ENCODE data around the gene PLAAT4. TPM values are rescaled to one million over a fixed set of nuclear protein-coding genes. Genes with fewer than 3 reads are reported as not detected.
"Not testable (repeated sequence)": the region's sequence is repeated elsewhere in the genome, so short reads cannot be mapped to it uniquely, and the experiment has no call there.

PLAAT4 gene
- total RNA-seq, 2 experiments from 2014 or later, result 80.4 to 82.4 TPM

DNA sequence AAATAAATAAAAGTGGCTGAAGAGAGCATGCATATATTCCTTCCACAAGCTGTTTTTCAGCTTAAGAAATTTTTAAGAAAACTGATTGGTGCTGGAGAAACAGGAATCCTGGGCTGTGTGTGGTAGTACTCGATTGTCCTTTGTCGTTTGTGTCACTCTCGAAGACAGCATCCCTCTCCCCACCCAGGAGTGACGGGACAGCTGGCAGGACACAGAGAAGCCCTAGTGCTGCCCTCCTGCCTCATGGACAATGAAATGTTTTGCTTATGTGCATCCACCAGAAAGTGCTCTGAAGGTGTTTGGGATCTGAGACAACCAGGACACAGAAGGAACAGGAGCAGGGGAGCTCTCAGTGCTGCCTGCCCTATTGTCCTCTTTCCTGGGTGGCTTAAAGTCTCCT, 12.8 kb downstream of the PLAAT4 start:
- CTCF ChIA-PET, result no interaction called here
- H3K4me1 Mint-ChIP-seq (ENCODE audit: low read depth), result peaks cover 42% of the 10 kb centered on the region

GRCh38 chr11:63550156-63550700, 13.6 kb downstream of the PLAAT4 start:
- intact Hi-C loops (cut with DNase I, micrococcal nuclease), result loop anchor here in 1 of 2 experiments (5.0 kb wide), 1 partner anchor 73 kb away; no protein-coding TSS in a partner anchor
- ATAC-seq (ENCODE audit: poor library complexity); H3K4me3 ChIP-seq (ENCODE audit: low read length); H3K9me3 ChIP-seq (ENCODE audit: control insufficient read depth in 1 of 2, insufficient read depth in 1 of 2, low read length in 2 of 2); DNase-seq; H3K4me3 Mint-ChIP-seq; H3K27me3 Mint-ChIP-seq; CTCF ChIA-PET; H3K27me3 ChIP-seq (ENCODE audit: control insufficient read depth in 1 of 2, insufficient read depth in 2 of 2, low read length in 2 of 2); H3K27ac ChIP-seq (ENCODE audit: low read depth in 1 of 2, low read length in 2 of 2); H3K9me3 Mint-ChIP-seq: not testable (repeated sequence)
- H3K4me1 ChIP-seq (ENCODE audit: insufficient read depth, low read length), result peaks cover 40% of the 10 kb centered on the region
- POLR2A ChIA-PET, result interaction anchor here (1.4 to 6.5 kb wide), 5 partner anchors 13 to 59 kb away, joined by 4 to 86 read pairs (median 7); partner anchors contain the start of genes PLAAT4 and PLAAT5
- peaks cover 25% of the 10 kb centered on the region for H3K36me3 ChIP-seq (ENCODE audit: insufficient read depth, low read length)
- H3K4me1 Mint-ChIP-seq (ENCODE audit: low read depth), result peaks cover 48% of the 10 kb centered on the region
- peak overlapping the region; percentile 89 for H3K27ac Mint-ChIP-seq
- peaks cover 29% of the 10 kb centered on the region for H3K36me3 Mint-ChIP-seq (ENCODE audit: low read depth)

More for the DNA sequence above, 12.8 kb downstream of the PLAAT4 start:
- Mint-ChIP-seq H3K27ac (peak overlapping the region; percentile 75), H3K9me3 (no peaks in the 10 kb centered on the region), H3K36me3 (ENCODE audit: low read depth) (peaks cover 37% of the 10 kb centered on the region), H3K4me3 (peak overlapping the region; percentile 56), H3K27me3 (no peaks in the 10 kb centered on the region)
- TF ChIP-seq, protein P1, sequence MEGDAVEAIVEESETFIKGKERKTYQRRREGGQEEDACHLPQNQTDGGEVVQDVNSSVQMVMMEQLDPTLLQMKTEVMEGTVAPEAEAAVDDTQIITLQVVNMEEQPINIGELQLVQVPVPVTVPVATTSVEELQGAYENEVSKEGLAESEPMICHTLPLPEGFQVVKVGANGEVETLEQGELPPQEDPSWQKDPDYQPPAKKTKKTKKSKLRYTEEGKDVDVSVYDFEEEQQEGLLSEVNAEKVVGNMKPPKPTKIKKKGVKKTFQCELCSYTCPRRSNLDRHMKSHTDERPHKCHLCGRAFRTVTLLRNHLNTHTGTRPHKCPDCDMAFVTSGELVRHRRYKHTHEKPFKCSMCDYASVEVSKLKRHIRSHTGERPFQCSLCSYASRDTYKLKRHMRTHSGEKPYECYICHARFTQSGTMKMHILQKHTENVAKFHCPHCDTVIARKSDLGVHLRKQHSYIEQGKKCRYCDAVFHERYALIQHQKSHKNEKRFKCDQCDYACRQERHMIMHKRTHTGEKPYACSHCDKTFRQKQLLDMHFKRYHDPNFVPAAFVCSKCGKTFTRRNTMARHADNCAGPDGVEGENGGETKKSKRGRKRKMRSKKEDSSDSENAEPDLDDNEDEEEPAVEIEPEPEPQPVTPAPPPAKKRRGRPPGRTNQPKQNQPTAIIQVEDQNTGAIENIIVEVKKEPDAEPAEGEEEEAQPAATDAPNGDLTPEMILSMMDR (IDR thresholded peaks at IDR 0.05), result no peak
- Histone ChIP-seq H3K36me3 (ENCODE audit: insufficient read depth, low read length) (peaks cover 33% of the 10 kb centered on the region), H3K27me3 (ENCODE audit: control insufficient read depth in 1 of 2, insufficient read depth in 2 of 2, low read length in 2 of 2) (no peaks in the 10 kb centered on the region), H3K4me3 (ENCODE audit: low read length) (no peak overlapping the region), H3K9me3 (ENCODE audit: control insufficient read depth in 1 of 2, insufficient read depth in 1 of 2, low read length in 2 of 2) (no peaks in the 10 kb centered on the region), H3K27ac (ENCODE audit: low read depth in 1 of 2, low read length in 2 of 2) (no peak overlapping the region), H3K4me1 (ENCODE audit: insufficient read depth, low read length) (peaks cover 36% of the 10 kb centered on the region)
- POLR2A ChIA-PET, result interaction anchor here (1.4 to 6.5 kb wide), 3 partner anchors 12 to 25 kb away, joined by 4 to 86 read pairs (median 7); partner anchors contain the start of gene PLAAT4
- DNase-seq (no peak), ATAC-seq (ENCODE audit: poor library complexity) (no peak)
- intact Hi-C loops (cut with DNase I, micrococcal nuclease), result loop anchor here in 1 of 2 experiments (5.0 kb wide), 1 partner anchor 83 kb away; no protein-coding TSS in a partner anchor

- peaks cover 58% of the 10 kb centered on the region for H3K4me1 Mint-ChIP-seq (ENCODE audit: low read depth)
- TF ChIP-seq, protein P1 (IDR thresholded peaks at IDR 0.05), result no peak
- intact Hi-C loops (cut with DNase I, micrococcal nuclease), result loop anchor here in 1 of 2 experiments (5.0 kb wide), 1 partner anchor 74 kb away; no protein-coding TSS in a partner anchor
Measured at GRCh38 chr11:63551091-63551888, 14.7 kb downstream of the PLAAT4 start.

More at GRCh38 chr11:63551091-63551888, 14.7 kb downstream of the PLAAT4 start:
- ChIA-PET CTCF (interaction anchor here (0.8 to 1.0 kb wide), 2 partner anchors 10 to 32 kb away, joined by 3 read pairs; no protein-coding TSS in a partner anchor), POLR2A (interaction anchor here (0.8 to 6.5 kb wide), 11 partner anchors 9 to 85 kb away, joined by 3 to 86 read pairs (median 8); partner anchors contain the start of genes PLAAT2, PLAAT4 and PLAAT5)
- peak in 4 of 14 experiments; percentile 13 to 59 (median 39) for DNase-seq
- no peak for ATAC-seq (ENCODE audit: poor library complexity)
- H3K27me3 ChIP-seq (ENCODE audit: control insufficient read depth in 1 of 2, insufficient read depth in 2 of 2, low read length in 2 of 2), result no peaks in the 10 kb centered on the region
- Mint-ChIP-seq H3K27me3 (no peaks in the 10 kb centered on the region), H3K27ac (peak overlapping the region; percentile 89), H3K36me3 (ENCODE audit: low read depth) (peaks cover 18% of the 10 kb centered on the region), H3K4me3 (peak overlapping the region; percentile 87), H3K9me3 (no peaks in the 10 kb centered on the region)
- peak overlapping the region in 1 of 2 donors; percentile 34 for H3K27ac ChIP-seq (ENCODE audit: low read depth in 1 of 2, low read length in 2 of 2)
- peaks cover 41% of the 10 kb centered on the region for H3K4me1 ChIP-seq (ENCODE audit: insufficient read depth, low read length)
- no peaks in the 10 kb centered on the region for H3K9me3 ChIP-seq (ENCODE audit: control insufficient read depth in 1 of 2, insufficient read depth in 1 of 2, low read length in 2 of 2)
- H3K36me3 ChIP-seq (ENCODE audit: insufficient read depth, low read length), result peaks cover 15% of the 10 kb centered on the region
- peak overlapping the region; percentile 45 for H3K4me3 ChIP-seq (ENCODE audit: low read length)
